GM23338 (cell line): ENCODE measurements around the gene GAPDH. TPM values are rescaled to one million over a fixed set of nuclear protein-coding genes. Genes with fewer than 3 reads are reported as not detected.

ENCODE experiments used
- ATAC-seq: fragments of 200-7000 bp; cut with Tn5 transposase; 3 replicates; pipeline ENCODE4 v1.9.1; 2020
- DNase-seq: peaks from one replicate; pipeline ENCODE4 v3.0.0-alpha.2; 2015; ENCODE audit warnings: low spot score
- H2AFZ ChIP-seq: fragments of 200-600 bp; sonication (generic); 2 replicates; pipeline ENCODE4 v1.8.0; 2016; ENCODE audit warnings: antibody characterized with exemption, mild to moderate bottlenecking, moderate library complexity
- H3F3A ChIP-seq: fragments of 200-600 bp; sonication (generic); replicated peaks from 2 replicates; pipeline ENCODE4 v1.8.0; 2017; ENCODE audit warnings: antibody characterized with exemption, mixed run types, low read depth
- H3K27ac ChIP-seq: fragments of 200-600 bp; sonication (generic); 2 replicates; pipeline ENCODE4 v1.6.1; 2016; ENCODE audit warnings: low read depth
- H3K27me3 ChIP-seq: fragments of 200-600 bp; sonication (generic); 2 replicates; pipeline ENCODE4 v1.8.0; 2016; ENCODE audit warnings: mild to moderate bottlenecking, mixed run types, moderate library complexity; ENCODE audit not compliant: insufficient read depth
- H3K36me3 ChIP-seq: fragments of 200-600 bp; sonication (generic); 2 replicates; pipeline ENCODE4 v1.8.0; 2016; ENCODE audit warnings: mild to moderate bottlenecking; ENCODE audit not compliant: insufficient read depth
- H3K4me1 ChIP-seq: fragments of 200-600 bp; sonication (generic); 2 replicates; pipeline ENCODE4 v1.8.0; 2016; ENCODE audit warnings: mild to moderate bottlenecking, moderate library complexity; ENCODE audit not compliant: insufficient read depth
- H3K4me2 ChIP-seq: fragments of 200-600 bp; sonication (generic); 2 replicates; pipeline ENCODE4 v1.7.1; 2017; ENCODE audit warnings: mixed run types
- H3K4me3 ChIP-seq: fragments of 200-600 bp; sonication (generic); 2 replicates; pipeline ENCODE4 v1.6.1; 2016; ENCODE audit warnings: mixed run types
- H3K79me2 ChIP-seq: fragments of 200-600 bp; sonication (generic); replicated peaks from 2 replicates; pipeline ENCODE4 v1.8.0; 2017; ENCODE audit warnings: mild to moderate bottlenecking; ENCODE audit not compliant: insufficient read depth
- H3K9me2 ChIP-seq: fragments of 200-600 bp; sonication (generic); 2 replicates; pipeline ENCODE4 v1.8.0; 2017; ENCODE audit not compliant: insufficient read depth
- H4K20me1 ChIP-seq: fragments of 200-600 bp; sonication (generic); replicated peaks from 2 replicates; pipeline ENCODE4 v1.8.0; 2017; ENCODE audit warnings: mild to moderate bottlenecking; ENCODE audit not compliant: insufficient read depth
- H3K27ac Mint-ChIP-seq: 2 replicates; pipeline ENCODE4 v1.8.0; 2020; ENCODE audit warnings: inconsistent platforms, mild to moderate bottlenecking, moderate library complexity, mixed read lengths
- H3K27me3 Mint-ChIP-seq: 3 replicates; pipeline ENCODE4 v1.8.0; 2022; ENCODE audit warnings: low read depth, mild to moderate bottlenecking, moderate library complexity, mixed read lengths, inconsistent platforms; ENCODE audit not compliant: insufficient read depth, poor library complexity
- H3K36me3 Mint-ChIP-seq: 3 replicates; pipeline ENCODE4 v1.8.0; 2021; ENCODE audit warnings: low read depth, mild to moderate bottlenecking, inconsistent platforms, moderate library complexity, mixed read lengths
- H3K4me1 Mint-ChIP-seq: 3 replicates; pipeline ENCODE4 v1.8.0; 2020; ENCODE audit warnings: mild to moderate bottlenecking, inconsistent platforms, mixed read lengths
- H3K4me3 Mint-ChIP-seq: 3 replicates; pipeline ENCODE4 v1.8.0; 2021; ENCODE audit warnings: moderate library complexity, mild to moderate bottlenecking, inconsistent platforms, mixed read lengths
- H3K9me3 Mint-ChIP-seq: 3 replicates; pipeline ENCODE4 v1.8.0; 2020; ENCODE audit warnings: moderate library complexity, mild to moderate bottlenecking, inconsistent platforms, mixed read lengths
- CREB1 ChIP-seq: fragments of 250-450 bp; sonication (Bioruptor Pico); IDR thresholded peaks from 2 replicates; pipeline ENCODE4 v1.5.0; 2020; ENCODE audit warnings: low read depth, mild to moderate bottlenecking, moderate library complexity
- CTCF ChIP-seq, 2 experiments: fragments of 200-600 bp in 1 of 2; sonication (generic) in 1 of 2; conservative IDR thresholded peaks; 2 replicates each; pipeline versions ENCODE4 v1.5.1 to v1.6.1; 2016 to 2017; ENCODE audit warnings: antibody characterized with exemption in 2 of 2, low read depth in 2 of 2, mild to moderate bottlenecking in 2 of 2, moderate library complexity in 1 of 2
- EZH2 ChIP-seq: fragments of 200-600 bp; sonication (generic); IDR thresholded peaks from one replicate; pipeline ENCODE4 v1.8.0; 2017; ENCODE audit warnings: antibody characterized with exemption, mild to moderate bottlenecking, low read depth; ENCODE audit not compliant: unreplicated experiment
- EZH2phosphoT487 ChIP-seq: fragments of 200-600 bp; sonication (generic); IDR thresholded peaks from one replicate; pipeline ENCODE4 v1.8.1; 2018; ENCODE audit warnings: antibody characterized with exemption; ENCODE audit not compliant: unreplicated experiment
- JUNB ChIP-seq: IDR thresholded peaks from one replicate; pipeline ENCODE4 v1.6.1; 2016; ENCODE audit warnings: antibody characterized with exemption; ENCODE audit not compliant: unreplicated experiment
- NANOG ChIP-seq: IDR thresholded peaks from 2 replicates; pipeline ENCODE4 v1.6.1; 2016; ENCODE audit warnings: antibody characterized with exemption, borderline replicate concordance
- POLR2AphosphoS5 ChIP-seq: IDR thresholded peaks from 2 replicates; pipeline ENCODE4 v1.6.1; 2016; ENCODE audit warnings: antibody characterized with exemption, low read depth
- REST ChIP-seq: IDR thresholded peaks from one replicate; pipeline ENCODE4 v1.6.1; 2018; ENCODE audit warnings: antibody characterized with exemption; ENCODE audit not compliant: unreplicated experiment
- ZNF114 ChIP-seq: fragments of 250-450 bp; sonication (Bioruptor Pico); IDR thresholded peaks from 2 replicates; pipeline ENCODE4 v1.5.0; 2020; ENCODE audit warnings: mild to moderate bottlenecking, moderate library complexity
- ZNF331 ChIP-seq: fragments of 250-450 bp; sonication (Bioruptor Pico); IDR thresholded peaks from 2 replicates; pipeline ENCODE4 v1.5.0; 2020; ENCODE audit warnings: low read depth, mild to moderate bottlenecking, moderate library complexity
- ZNF462 ChIP-seq: fragments of 250-450 bp; sonication (Bioruptor Pico); IDR thresholded peaks from 2 replicates; pipeline ENCODE4 v1.5.0; 2020; ENCODE audit warnings: mild to moderate bottlenecking, moderate library complexity
- polyA plus RNA-seq: library from polyadenylated mRNA; unstranded; fragments of >200 nt; fragmentation: Nextera tagmentation; extraction: Ambion mirVana; gene quantifications from 2 replicates; pipeline ENCODE4 v1.2.1, GENCODE V29; 2016
- total RNA-seq: library from RNA; depleted of rRNA; stranded (reverse); fragments of >200 nt; shearing (Covaris generic); gene quantifications from 2 replicates; pipeline ENCODE4 v1.2.3, GENCODE V29; 2014

The GAPDH gene
- total and polyA plus RNA-seq, 2 experiments from 2014 or later: 5,853 to 6,219 TPM

GRCh38 chr12:6523708-6524107, 10.6 kb upstream of the GAPDH start:
- H3K27me3 ChIP-seq: no peaks in the 10 kb centered on the region
- no peaks in the 10 kb centered on the region for H3K9me2 ChIP-seq
- H3K36me3 ChIP-seq: peaks cover 84% of the 10 kb centered on the region
- H3K4me3 Mint-ChIP-seq: no peak overlapping the region
- H3K4me1 ChIP-seq: no peaks in the 10 kb centered on the region
- no peaks in the 10 kb centered on the region for H3K79me2 ChIP-seq
- H3K4me1 Mint-ChIP-seq: no peaks in the 10 kb centered on the region
- peaks cover 93% of the 10 kb centered on the region for H3K36me3 Mint-ChIP-seq
- ATAC-seq: no peak
- no peak for TF ChIP-seq CTCF (conservative IDR thresholded peaks at IDR 0.05; ENCODE audit: low read depth in 2 of 2)
- no peak for TF ChIP-seq POLR2AphosphoS5
- TF ChIP-seq JUNB: no peak
- TF ChIP-seq ZNF114 (CRISPR knock-in tag): no peak
- no peak for TF ChIP-seq CREB1 (CRISPR knock-in tag)
- no peak for TF ChIP-seq REST
- TF ChIP-seq EZH2: no peak
- TF ChIP-seq EZH2phosphoT487: no peak
- TF ChIP-seq ZNF331 (CRISPR knock-in tag): no peak
- no peak for TF ChIP-seq NANOG
- no peak overlapping the region for H3K4me3 ChIP-seq
- H3K27ac Mint-ChIP-seq: no peak overlapping the region
- H3K27me3 Mint-ChIP-seq: peaks cover 1% of the 10 kb centered on the region
- peaks cover 6% of the 10 kb centered on the region for H4K20me1 ChIP-seq
- no peak overlapping the region for H3K4me2 ChIP-seq
- H3K27ac ChIP-seq: no peak overlapping the region
- no peak for DNase-seq
- H3K9me3 Mint-ChIP-seq: no peaks in the 10 kb centered on the region
- no peak overlapping the region for H2AFZ ChIP-seq
- 0 out of 2 replicates have a peak, but pooled peaks cover 18% of the 10 kb centered on the region for H3F3A ChIP-seq

GRCh38 chr12:6524648-6525047, 9.7 kb upstream of the GAPDH start:
- H3K36me3 Mint-ChIP-seq: peaks cover 95% of the 10 kb centered on the region
- peaks cover 6% of the 10 kb centered on the region for H3K4me1 Mint-ChIP-seq
- H3K4me2 ChIP-seq: no peak overlapping the region
- H3K27ac Mint-ChIP-seq: no peak overlapping the region
- H3K4me3 Mint-ChIP-seq: no peak overlapping the region
- peaks cover 89% of the 10 kb centered on the region for H3K36me3 ChIP-seq
- no peak overlapping the region for H2AFZ ChIP-seq
- H3K4me1 ChIP-seq: no peaks in the 10 kb centered on the region
- H3K9me3 Mint-ChIP-seq: no peaks in the 10 kb centered on the region
- H3F3A ChIP-seq: 0 out of 2 replicates have a peak, but pooled peaks cover 23% of the 10 kb centered on the region
- no peaks in the 10 kb centered on the region for H3K79me2 ChIP-seq
- H3K9me2 ChIP-seq: no peaks in the 10 kb centered on the region
- H4K20me1 ChIP-seq: peaks cover 6% of the 10 kb centered on the region
- H3K27me3 ChIP-seq: no peaks in the 10 kb centered on the region
- H3K4me3 ChIP-seq: no peak overlapping the region
- ATAC-seq: no peak
- no peak overlapping the region for H3K27ac ChIP-seq
- peaks cover 1% of the 10 kb centered on the region for H3K27me3 Mint-ChIP-seq
- DNase-seq: no peak
- TF ChIP-seq ZNF462 (CRISPR knock-in tag) (no peak), JUNB (no peak), EZH2phosphoT487 (no peak), CREB1 (CRISPR knock-in tag) (no peak)
